IMR-90 (cell line): Measurements from ENCODE around the gene MAFF. TPM values are rescaled to one million over a fixed set of nuclear protein-coding genes. Genes with fewer than 3 reads are reported as not detected.

ENCODE experiments used
- ATAC-seq: fragments of 200-7000 bp; cut with Tn5 transposase; 2 replicates; pipeline ENCODE4 v1.9.1; 2020; ENCODE audit warnings: low read depth, mild to moderate bottlenecking, moderate library complexity
- BruUV-seq: library from RNA; stranded (reverse); fragments of 400-500 nt; replicated peaks from 2 replicates; lab custom pipeline; 2021; lab: Mats Ljungman, UMichigan
- CTCF ChIA-PET: fragments of 300-600 bp; formaldehyde crosslinking; extraction: SDS; loops from one replicate; lab custom pipeline; 2021; ENCODE audit warnings: antibody characterized with exemption; lab: Yijun Ruan, JAX
- POLR2A ChIA-PET: fragments of 300-600 bp; sonication (Branson Sonifier 250); formaldehyde crosslinking; loops from one replicate; lab custom pipeline; 2022; ENCODE audit warnings: antibody characterized with exemption; ENCODE audit not compliant: unreplicated experiment; lab: Charles Lee
- DNase-seq: peaks from one replicate; pipeline ENCODE4 v3.0.0; 2013
- H2AFZ ChIP-seq: replicated peaks from 2 replicates; pipeline ENCODE3; 2013; ENCODE audit warnings: low read length, mild to moderate bottlenecking; ENCODE audit not compliant: poor library complexity
- H2AK5ac ChIP-seq: 2 replicates; pipeline ENCODE4 v1.6.1; 2013; ENCODE audit warnings: low read depth, low read length, inconsistent platforms
- H2AK9ac ChIP-seq: replicated peaks from 2 replicates; pipeline ENCODE3; 2013; ENCODE audit warnings: mild to moderate bottlenecking, low read depth, low read length, moderate library complexity; ENCODE audit not compliant: poor library complexity
- H2BK120ac ChIP-seq: 2 replicates; pipeline ENCODE4 v1.6.1; 2013; ENCODE audit warnings: low read depth, low read length, inconsistent platforms
- H2BK15ac ChIP-seq: 3 replicates; pipeline ENCODE4 v1.6.1; 2013; ENCODE audit warnings: low read depth, low read length, inconsistent platforms
- H2BK20ac ChIP-seq: 2 replicates; pipeline ENCODE4 v1.6.1; 2013; ENCODE audit warnings: low read depth, mild to moderate bottlenecking, inconsistent platforms, low read length, moderate library complexity
- H2BK5ac ChIP-seq: 2 replicates; pipeline ENCODE4 v1.6.1; 2013; ENCODE audit warnings: mild to moderate bottlenecking, low read depth, low read length, inconsistent platforms; ENCODE audit not compliant: poor library complexity, severe bottlenecking
- H3K14ac ChIP-seq: replicated peaks from 2 replicates; pipeline ENCODE4 v1.6.1; 2013; ENCODE audit warnings: low read depth, low read length, inconsistent platforms
- H3K18ac ChIP-seq: 2 replicates; pipeline ENCODE4 v1.6.1; 2013; ENCODE audit warnings: low read depth, low read length, control low read depth
- H3K23ac ChIP-seq: 2 replicates; pipeline ENCODE4 v1.6.1; 2013; ENCODE audit warnings: low read depth, low read length, inconsistent platforms
- H3K27ac ChIP-seq: 2 replicates; pipeline ENCODE4 v1.5.1; 2013; ENCODE audit warnings: mild to moderate bottlenecking, control low read depth, low read length; ENCODE audit not compliant: insufficient read depth
- H3K27me3 ChIP-seq: 2 replicates; pipeline ENCODE4 v1.6.1; 2013; ENCODE audit warnings: low read length; ENCODE audit not compliant: control insufficient read depth, insufficient read depth
- H3K36me3 ChIP-seq: 2 replicates; pipeline ENCODE4 v1.6.1; 2013; ENCODE audit warnings: low read length, mixed read lengths; ENCODE audit not compliant: control insufficient read depth, insufficient read depth
- H3K4ac ChIP-seq: 2 replicates; pipeline ENCODE4 v1.6.1; 2013; ENCODE audit warnings: low read depth, low read length, inconsistent platforms
- H3K4me1 ChIP-seq: 2 replicates; pipeline ENCODE4 v1.6.1; 2013; ENCODE audit warnings: low read length, mixed read lengths; ENCODE audit not compliant: control insufficient read depth, insufficient read depth
- H3K4me2 ChIP-seq: 2 replicates; pipeline ENCODE4 v1.6.1; 2013; ENCODE audit warnings: low read depth, mild to moderate bottlenecking, control low read depth, low read length, moderate library complexity
- H3K4me3 ChIP-seq: 2 replicates; pipeline ENCODE4 v1.5.1; 2013; ENCODE audit warnings: low read depth, mild to moderate bottlenecking, control low read depth, low read length, moderate library complexity; ENCODE audit not compliant: insufficient read depth
- H3K56ac ChIP-seq: 2 replicates; pipeline ENCODE4 v1.6.1; 2013; ENCODE audit warnings: low read length, inconsistent platforms; ENCODE audit not compliant: insufficient read depth; ENCODE audit errors: extremely low read depth
- H3K79me1 ChIP-seq, 2 experiments: 2 replicates each; pipeline ENCODE4 v1.6.1; 2013; ENCODE audit warnings: low read length in 2 of 2, inconsistent platforms in 1 of 2, low read depth in 1 of 2
- H3K9ac ChIP-seq: 2 replicates; pipeline ENCODE4 v1.6.1; 2013; ENCODE audit warnings: low read depth, low read length, control low read depth
- H3K9me1 ChIP-seq: 2 replicates; pipeline ENCODE4 v1.6.1; 2013; ENCODE audit warnings: low read length, inconsistent platforms; ENCODE audit not compliant: insufficient read depth
- H3K9me3 ChIP-seq: 2 replicates; pipeline ENCODE4 v1.6.1; 2013; ENCODE audit warnings: low read length; ENCODE audit not compliant: control insufficient read depth, insufficient read depth
- H4K20me1 ChIP-seq: 2 replicates; pipeline ENCODE4 v1.6.1; 2013; ENCODE audit warnings: low read length, inconsistent platforms; ENCODE audit not compliant: insufficient read depth
- H4K5ac ChIP-seq: 2 replicates; pipeline ENCODE4 v1.6.1; 2013; ENCODE audit warnings: mild to moderate bottlenecking, low read depth, low read length, control low read depth
- H4K8ac ChIP-seq, 2 experiments: 2 replicates each; pipeline ENCODE4 v1.6.1; 2013; ENCODE audit warnings: low read depth in 2 of 2, low read length in 2 of 2, control low read depth in 1 of 2, inconsistent platforms in 1 of 2
- H4K91ac ChIP-seq: 2 replicates; pipeline ENCODE4 v1.6.1; 2013; ENCODE audit warnings: low read depth, low read length, inconsistent platforms; ENCODE audit not compliant: insufficient read depth
- BHLHE40 ChIP-seq: fragments of 150-350 bp; IDR thresholded peaks from 2 replicates; pipeline ENCODE4 v1.6.1; 2016; ENCODE audit warnings: mild to moderate bottlenecking, low read depth, low read length
- CEBPB ChIP-seq: IDR thresholded peaks from 2 replicates; pipeline ENCODE4 v1.6.1; 2012; ENCODE audit warnings: low read depth, low read length, improper control_type of control experiment
- CHD1 ChIP-seq: IDR thresholded peaks from 2 replicates; pipeline ENCODE4 v1.6.1; 2012; ENCODE audit warnings: low read depth, low read length, improper control_type of control experiment
- CTCF ChIP-seq: conservative IDR thresholded peaks from 2 replicates; pipeline ENCODE4 v1.5.1; 2012; ENCODE audit warnings: mild to moderate bottlenecking, low read depth, low read length, improper control_type of control experiment
- ELK1 ChIP-seq: fragments of 150-350 bp; IDR thresholded peaks from 2 replicates; pipeline ENCODE4 v1.6.1; 2016; ENCODE audit warnings: low read depth, mild to moderate bottlenecking, low read length, moderate library complexity, borderline replicate concordance
- FOS ChIP-seq: fragments of 150-350 bp; IDR thresholded peaks from 2 replicates; pipeline ENCODE4 v1.6.1; 2016; ENCODE audit warnings: low read depth, low read length
- MAFK ChIP-seq: IDR thresholded peaks from 2 replicates; pipeline ENCODE4 v1.6.1; 2012; ENCODE audit warnings: low read depth, low read length, improper control_type of control experiment
- NFE2L2 ChIP-seq: fragments of 150-350 bp; IDR thresholded peaks from 2 replicates; pipeline ENCODE4 v1.6.1; 2016; ENCODE audit warnings: low read depth, mild to moderate bottlenecking, low read length
- POLR2A ChIP-seq: IDR thresholded peaks from 2 replicates; pipeline ENCODE4 v1.6.1; 2012; ENCODE audit warnings: mild to moderate bottlenecking, low read depth, low read length
- RAD21 ChIP-seq: IDR thresholded peaks from 2 replicates; pipeline ENCODE4 v1.6.1; 2012; ENCODE audit warnings: low read length, improper control_type of control experiment
- RCOR1 ChIP-seq: IDR thresholded peaks from 2 replicates; pipeline ENCODE4 v1.6.1; 2012; ENCODE audit warnings: mild to moderate bottlenecking, low read length, improper control_type of control experiment; ENCODE audit not compliant: insufficient replicate concordance
- RFX5 ChIP-seq: IDR thresholded peaks from 2 replicates; pipeline ENCODE4 v1.8.0; 2012; ENCODE audit warnings: low read depth, mild to moderate bottlenecking, low read length, moderate library complexity
- SMC3 ChIP-seq: fragments of 150-350 bp; IDR thresholded peaks from 2 replicates; pipeline ENCODE4 v1.6.1; 2016; ENCODE audit warnings: low read depth, mild to moderate bottlenecking, antibody characterized with exemption, low read length, moderate library complexity
- USF2 ChIP-seq: fragments of 150-350 bp; IDR thresholded peaks from 2 replicates; pipeline ENCODE4 v1.6.1; 2017; ENCODE audit warnings: mild to moderate bottlenecking, antibody characterized with exemption, low read length, low read depth
- WGBS, 2 experiments: methylation state at CpG; one replicate each; pipeline versions ENCODE4 v1.1.5 to v1.1.7; 2013; ENCODE audit warnings: missing lambda C conversion rate in 2 of 2; ENCODE audit not compliant: insufficient read length in 1 of 2; ENCODE audit errors: extremely low coverage in 2 of 2; 5-methylcytosine and 5-hydroxymethylcytosine counted together
- dilution Hi-C: fragments of 300-500 bp; cut with HindIII; formaldehyde crosslinking; loops from one replicate; pipeline ENCODE4 v1.14.3; 2018; ENCODE audit warnings: low sequenced_read_pairs; ENCODE audit not compliant: unreplicated experiment
- in situ Hi-C: fragments of 300-500 bp; cut with MboI; formaldehyde crosslinking; loops from 3 replicates; pipeline ENCODE4 v1.14.3; 2019; ENCODE audit warnings: low sequenced_read_pairs, inconsistent platforms, mixed read lengths
- intact Hi-C: fragments of 100-400 bp; cut with micrococcal nuclease; formaldehyde crosslinking; loops from 2 replicates; pipeline ENCODE4 v1.10.0; 2022
- polyA plus RNA-seq, 3 experiments: library from polyadenylated mRNA; depleted of rRNA; stranded (reverse); fragments of >200 nt; gene quantifications; 2 replicates each; pipeline ENCODE4 v1.2.3, GENCODE V29; 2012; ENCODE audit warnings: low replicate concordance in 1 of 3
- total RNA-seq: library from RNA; depleted of rRNA; stranded (reverse); fragments of >200 nt; gene quantifications from 2 replicates; pipeline ENCODE4 v1.2.3, GENCODE V29; 2012

Gene MAFF
- total and polyA plus RNA-seq, 2 of the 4 experiments (the other 2 are of a cell fraction): 18.3 to 25.9 TPM

- POLR2A ChIA-PET: no interaction called here
Measured at GRCh38 chr22:38249803-38250642, 48.2 kb downstream of the MAFF start.

More at GRCh38 chr22:38249803-38250642, 48.2 kb downstream of the MAFF start:
- H3K4me1 ChIP-seq: peaks cover 7% of the 10 kb centered on the region
- no peak overlapping the region for H4K5ac ChIP-seq
- no peak overlapping the region for H3K14ac ChIP-seq
- peaks cover 63% of the 10 kb centered on the region for H4K20me1 ChIP-seq
- H3K9ac ChIP-seq: no peak overlapping the region
- H2BK15ac ChIP-seq: no peak overlapping the region
- H3K23ac ChIP-seq: no peak overlapping the region
- peaks cover 37 to 83% of the 10 kb centered on the region in 2 experiments for H3K79me1 ChIP-seq
- H3K9me1 ChIP-seq: peaks cover 25% of the 10 kb centered on the region
- WGBS, 2 experiments: 93% methylated on average over 21 of the region's 25 CpGs; no CpG with 5 or more reads in 1 of the 2 experiments
- H2AK5ac ChIP-seq: no peak overlapping the region
- no TSS peak for BruUV-seq
- H2AK9ac ChIP-seq: no peak overlapping the region
- H3K9me3 ChIP-seq: 0 out of 2 replicates have a peak, but pooled peaks cover 3% of the 10 kb centered on the region
- no peak overlapping the region for H3K56ac ChIP-seq
- TF ChIP-seq POLR2A (no peak), ELK1 (no peak), MAFK (no peak), CTCF (no peak), RAD21 (no peak), USF2 (no peak), CHD1 (no peak), FOS (no peak), CEBPB (no peak), RCOR1 (no peak), RFX5 (no peak), BHLHE40 (no peak), SMC3 (no peak), NFE2L2 (no peak)
- intact Hi-C loops: no loop called here
- H4K91ac ChIP-seq: no peak overlapping the region
- no peaks in the 10 kb centered on the region for H3K27me3 ChIP-seq
- in situ Hi-C loops: no loop called here
- H2AFZ ChIP-seq: no peak overlapping the region
- no peak overlapping the region for H2BK20ac ChIP-seq
- no peak overlapping the region for H3K18ac ChIP-seq
- peaks cover 21% of the 10 kb centered on the region for H3K36me3 ChIP-seq
- no peak overlapping the region for H2BK120ac ChIP-seq
- no peak overlapping the region for H4K8ac ChIP-seq
- H3K27ac ChIP-seq: no peak overlapping the region
- ATAC-seq (no peak), DNase-seq (no peak)
- no peak overlapping the region for H2BK5ac ChIP-seq
- H3K4me2 ChIP-seq: no peak overlapping the region
- CTCF ChIA-PET: no interaction called here
- no peak overlapping the region for H3K4me3 ChIP-seq
- H3K4ac ChIP-seq: no peak overlapping the region
- dilution Hi-C loops: no loop called here
